HG03520 (cell line): ENCODE measurements around the gene SCAF4.

ENCODE experiments used
- ATAC-seq: cut with Tn5 transposase; IDR thresholded peaks from one replicate; pipeline ENCODE4 v1.9.1; 2021; ENCODE audit warnings: mild to moderate bottlenecking, moderate library complexity; ENCODE audit not compliant: unreplicated experiment

SCAF4 gene

DNA sequence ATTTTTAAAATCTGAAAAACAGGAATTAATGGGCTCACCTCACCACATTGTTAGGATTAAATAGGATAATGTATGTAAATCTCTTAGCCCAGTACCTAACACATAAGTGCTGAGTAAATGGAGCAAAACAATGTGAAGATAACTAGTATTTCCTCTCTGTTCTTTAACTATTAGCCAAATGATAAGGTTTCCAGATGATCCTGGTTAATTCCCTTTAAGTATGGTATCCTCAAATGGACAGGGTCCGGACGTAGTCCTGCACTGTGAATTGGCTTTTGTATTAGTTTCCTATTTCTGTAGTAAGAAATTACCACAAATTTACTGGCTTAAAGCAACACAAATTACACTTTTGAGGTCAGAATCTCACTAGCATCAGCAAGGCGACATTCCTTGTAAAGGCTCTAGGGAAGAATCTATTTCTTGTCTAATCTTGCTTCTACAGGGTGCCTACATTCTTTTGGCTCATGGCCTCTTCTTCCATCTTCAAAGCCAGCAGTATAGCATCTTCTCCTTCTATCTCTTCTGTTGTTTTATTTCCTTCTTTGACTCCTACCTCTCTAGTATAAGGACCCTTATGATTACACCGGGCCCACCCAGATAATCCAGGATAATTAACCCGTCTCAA lies 17.1 kb downstream of the SCAF4 start:
- ATAC-seq, result no peak

DNA sequence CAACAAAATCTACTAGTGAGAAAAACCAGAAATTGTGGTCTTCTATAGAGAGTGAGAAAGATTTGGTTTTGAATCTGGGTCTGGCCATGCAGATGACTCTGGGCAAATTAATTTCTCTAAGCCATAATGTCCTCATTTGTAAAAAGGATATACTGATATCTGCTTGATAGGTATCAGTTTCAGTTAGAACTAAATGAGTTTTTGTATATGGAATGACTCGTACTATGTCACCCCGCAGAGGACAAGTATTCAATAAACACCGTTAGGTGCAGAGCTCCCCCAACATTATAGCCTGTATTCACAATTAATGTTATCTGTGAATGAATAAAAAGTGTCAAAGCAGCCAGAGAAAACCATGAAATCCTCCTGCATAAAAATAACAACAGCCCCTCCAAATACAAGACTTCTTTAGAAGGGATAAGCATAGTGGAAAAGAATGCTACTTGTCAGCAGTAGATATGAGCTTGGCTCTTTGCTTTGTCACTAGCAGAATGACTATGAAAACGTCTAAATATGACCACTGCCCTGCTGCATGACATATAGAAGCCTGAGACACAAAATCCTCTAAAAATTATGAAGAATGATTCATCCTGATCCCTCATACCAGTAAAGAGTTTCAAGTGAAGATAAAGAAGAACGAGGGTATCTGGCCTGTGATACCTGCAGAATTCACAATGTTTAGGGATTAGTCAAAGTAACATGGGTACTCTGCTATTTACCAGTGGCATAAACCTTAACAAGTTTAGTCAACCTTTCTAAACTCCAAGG lies 17.8 kb downstream of the SCAF4 start:
- no peak for ATAC-seq

DNA sequence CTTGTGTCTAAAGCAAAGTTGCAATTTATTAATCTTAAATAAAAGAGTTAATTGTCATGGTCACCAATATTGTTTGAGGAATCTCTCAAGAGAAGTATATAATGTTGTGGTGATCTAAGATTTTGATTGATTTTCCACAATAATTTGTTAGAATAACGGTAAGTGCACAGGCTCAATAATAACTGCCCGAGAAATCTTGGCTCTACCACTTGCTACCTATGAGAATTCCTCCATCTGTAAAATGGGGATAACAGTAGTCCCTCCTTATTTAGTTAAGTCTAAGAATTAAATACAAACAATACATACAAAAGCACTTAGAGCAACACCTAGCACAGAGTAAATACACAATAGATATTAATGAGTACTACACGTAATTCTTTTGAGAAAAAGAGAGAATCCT lies 18.8 kb downstream of the SCAF4 start:
- no peak for ATAC-seq

GRCh38 chr21:31711745-31712285 lies 20.1 kb downstream of the SCAF4 start:
- no peak for ATAC-seq

DNA sequence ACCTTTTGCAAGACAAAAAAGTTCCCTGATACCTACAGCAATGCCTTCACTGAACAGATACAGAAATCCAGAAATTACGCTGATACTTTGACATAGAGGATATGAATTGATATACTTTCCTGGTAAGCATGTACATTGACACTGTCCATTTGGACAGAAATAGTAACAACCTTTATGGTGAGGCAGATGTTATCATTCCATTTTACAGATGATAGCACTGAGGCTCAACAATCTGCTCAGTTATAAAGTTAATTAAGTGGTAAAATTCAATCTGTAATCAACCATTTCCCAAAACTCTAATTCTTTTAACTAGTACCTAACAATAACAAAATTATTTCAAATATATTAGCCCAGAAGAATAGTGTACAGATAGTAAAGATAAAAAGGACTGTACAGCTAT lies 20.6 kb downstream of the SCAF4 start:
- no peak for ATAC-seq

GRCh38 chr21:31710586-31710985 lies 21.3 kb downstream of the SCAF4 start:
- no peak for ATAC-seq

DNA sequence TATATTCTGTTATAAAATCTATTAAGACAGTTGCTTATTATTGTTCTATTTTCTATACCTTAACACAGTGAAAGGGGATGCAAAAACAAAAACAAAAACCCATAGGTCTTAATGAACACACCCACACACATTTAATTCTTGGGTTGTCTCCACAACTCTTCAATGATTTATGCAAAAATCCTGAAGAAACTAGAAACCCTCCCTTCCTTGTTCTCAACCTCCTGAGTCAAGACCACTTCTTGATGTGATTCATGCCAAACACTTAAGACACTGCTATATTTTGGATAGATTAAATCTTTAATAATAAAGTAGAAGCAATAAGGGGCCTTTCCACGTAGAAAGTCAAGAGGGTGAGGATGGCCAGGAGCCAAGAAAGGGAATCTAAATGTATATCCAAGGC lies 23.4 kb downstream of the SCAF4 start:
- no peak for ATAC-seq

DNA sequence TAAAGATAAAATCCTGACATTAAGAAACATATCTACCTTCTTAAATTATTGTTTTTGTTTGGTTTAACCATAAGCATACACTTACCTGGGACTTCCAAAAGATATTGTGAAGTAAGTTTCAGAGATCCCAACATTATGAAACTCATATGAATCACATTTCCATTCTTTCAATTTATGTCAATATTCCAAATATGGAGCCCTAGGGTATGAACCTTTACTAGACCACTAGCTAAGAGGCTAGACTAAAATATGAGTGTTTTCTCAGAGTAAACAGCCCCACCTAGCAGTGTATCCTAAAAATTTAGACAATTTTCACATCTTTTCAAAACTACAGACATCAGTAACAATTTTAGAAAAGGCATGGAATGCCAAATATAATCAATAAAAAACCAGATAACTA lies 24.4 kb downstream of the SCAF4 start:
- ATAC-seq, result no peak

GRCh38 chr21:31706562-31706961 lies 25.4 kb downstream of the SCAF4 start:
- ATAC-seq, result no peak

- no peak for ATAC-seq
These were observed 31.9 kb downstream of the SCAF4 start for GRCh38 chr21:31700040-31700439.

- ATAC-seq, result no peak
These were observed 33.5 kb downstream of the SCAF4 start for GRCh38 chr21:31698461-31698860.

- no peak for ATAC-seq
These were observed 35.5 kb downstream of the SCAF4 start for GRCh38 chr21:31696424-31696823.

DNA sequence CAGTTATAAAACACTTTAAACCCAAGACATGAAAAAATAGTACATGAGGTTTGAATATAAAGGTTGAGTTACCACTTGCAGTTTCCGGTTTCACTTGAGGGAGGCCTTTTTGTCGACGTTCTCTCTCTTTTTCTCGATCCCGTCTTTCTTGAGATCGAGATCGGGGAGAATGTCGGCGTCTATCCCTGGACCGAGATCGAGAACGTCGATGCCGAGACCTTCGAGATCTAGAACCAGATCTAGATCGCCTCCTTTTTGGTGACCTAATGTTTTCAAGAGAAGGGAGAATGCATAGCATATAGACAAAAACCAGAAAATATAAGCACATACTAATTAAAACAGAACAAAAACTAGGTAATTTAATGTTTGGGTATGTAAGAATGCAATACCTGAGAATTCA lies 38.7 kb downstream of the SCAF4 start:
- no peak for ATAC-seq

DNA sequence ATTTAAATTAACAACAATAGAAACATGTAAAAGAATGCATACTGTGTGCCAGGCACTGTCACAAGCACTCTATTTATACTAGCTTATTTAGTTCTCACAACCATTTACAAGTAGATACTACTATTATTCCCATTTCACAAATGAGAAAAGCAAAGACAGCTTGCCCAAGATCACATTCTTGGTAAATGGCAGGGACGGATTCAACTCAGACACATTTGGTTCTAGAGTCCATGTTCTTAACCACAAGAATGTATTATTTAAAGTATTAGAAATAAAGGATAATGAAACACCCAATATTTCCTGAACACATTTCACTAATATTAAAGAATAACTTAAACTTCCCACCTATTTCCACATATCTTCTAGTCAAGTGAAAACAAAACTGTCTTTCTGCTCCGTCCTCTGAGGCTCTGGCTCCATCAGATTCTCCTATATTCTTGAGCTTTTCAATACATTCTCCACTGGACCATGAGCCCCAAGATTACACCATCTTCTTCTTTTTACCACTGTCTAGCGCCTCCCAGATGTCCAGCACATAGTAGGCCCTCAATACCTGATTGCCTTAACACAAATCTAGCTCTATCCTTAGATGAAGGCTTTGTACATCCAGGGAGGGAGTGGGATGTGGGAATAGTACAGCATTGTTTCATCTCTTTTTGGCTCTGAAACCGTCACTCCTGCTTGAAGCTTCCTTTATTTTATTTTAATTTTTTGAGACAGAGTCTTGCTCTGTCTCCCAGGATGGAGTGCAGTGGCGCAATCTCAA lies 43.1 kb downstream of the SCAF4 start:
- ATAC-seq, result no peak

GRCh38 chr21:31687108-31687507 lies 44.8 kb downstream of the SCAF4 start:
- no peak for ATAC-seq

- ATAC-seq, result no peak
These were observed 45.5 kb downstream of the SCAF4 start for GRCh38 chr21:31686272-31686915.

DNA sequence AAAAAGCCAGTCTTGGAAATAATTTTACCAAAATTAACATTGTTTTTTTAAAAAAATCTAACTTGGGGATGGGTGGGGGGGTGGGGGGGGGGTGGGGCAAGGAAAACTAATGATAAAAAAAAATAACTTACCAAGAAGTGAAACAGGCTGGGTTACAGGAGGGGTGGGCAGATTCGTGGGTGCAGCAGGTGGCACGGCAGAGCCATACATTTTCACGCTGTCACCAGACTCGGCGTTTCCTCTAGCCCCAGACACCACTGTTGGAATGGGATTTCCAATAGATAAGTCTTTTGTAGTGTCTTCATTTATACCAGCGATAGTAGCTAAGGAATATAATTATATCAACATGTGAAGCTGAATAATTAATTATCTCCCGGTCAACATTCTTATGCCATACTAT lies 47.0 kb downstream of the SCAF4 start:
- ATAC-seq, result no peak

GRCh38 chr21:31683029-31683428 lies 48.9 kb downstream of the SCAF4 start:
- no peak for ATAC-seq

DNA sequence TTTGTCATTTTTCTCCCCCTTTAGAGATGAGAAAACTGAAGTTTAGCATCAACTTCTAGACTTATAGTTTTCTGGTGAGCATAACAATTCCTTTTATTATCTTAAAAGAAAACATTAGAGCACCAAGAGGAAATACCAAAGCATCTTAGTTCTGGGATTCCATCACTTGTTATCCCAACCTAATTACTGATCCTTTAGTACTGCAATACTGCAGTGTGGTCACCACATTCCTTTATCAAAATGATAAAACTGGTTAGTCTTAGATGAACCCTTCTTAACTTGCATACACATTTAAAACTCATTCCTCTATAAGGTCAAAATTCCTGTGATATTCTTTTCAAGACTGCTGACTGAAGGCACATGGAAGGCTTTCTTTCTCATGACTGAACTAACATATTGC lies 49.3 kb downstream of the SCAF4 start:
- no peak for ATAC-seq

DNA sequence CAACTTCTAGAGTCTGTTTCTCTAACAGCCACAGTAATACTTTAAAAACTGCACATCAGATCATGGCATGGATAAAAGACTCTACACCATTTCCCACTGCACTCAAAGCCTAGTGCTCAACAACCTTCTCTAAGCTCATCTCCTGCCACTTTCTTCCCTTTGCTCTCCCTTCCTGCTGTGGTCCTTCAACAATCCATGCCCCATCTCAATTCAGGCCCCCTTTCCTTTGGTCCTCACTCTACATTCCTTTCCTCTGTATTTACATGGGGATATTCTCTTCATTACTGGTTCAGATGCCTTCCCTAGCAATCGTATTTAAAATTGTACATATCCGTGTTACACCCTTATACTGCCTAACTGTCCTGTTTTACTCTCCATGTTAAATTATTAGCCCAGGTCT lies 53.4 kb downstream of the SCAF4 start:
- ATAC-seq, result no peak

- no peak for ATAC-seq
These were observed 54.9 kb downstream of the SCAF4 start for GRCh38 chr21:31677047-31677446.
